Coronary artery (tissue), 2 donors: Measurements from ENCODE around the gene SERPINB3.
"Not testable (repeated sequence)": the region's sequence is repeated elsewhere in the genome, so short reads cannot be mapped to it uniquely, and the experiment has no call there.

Experiments used
- DNase-seq: peaks from one replicate; pipeline ENCODE4 v3.0.0-alpha.2; 2017; ENCODE audit warnings: low spot score
- H3K27ac ChIP-seq, 2 donors: fragments of 200-600 bp; sonication (generic); one replicate each; pipeline ENCODE4 v1.5.1; 2016 to 2019
- H3K4me3 ChIP-seq: fragments of 200-600 bp; sonication (generic); 2 replicates; pipeline ENCODE4 v1.5.1; 2016; ENCODE audit warnings: mild to moderate bottlenecking, moderate library complexity
- TF ChIP-seq, protein P1 (sequence below): fragments of 200-600 bp; sonication (generic); IDR thresholded peaks from one replicate; pipeline ENCODE4 v1.5.1; 2019; ENCODE audit warnings: antibody characterized with exemption

SERPINB3 gene

DNA sequence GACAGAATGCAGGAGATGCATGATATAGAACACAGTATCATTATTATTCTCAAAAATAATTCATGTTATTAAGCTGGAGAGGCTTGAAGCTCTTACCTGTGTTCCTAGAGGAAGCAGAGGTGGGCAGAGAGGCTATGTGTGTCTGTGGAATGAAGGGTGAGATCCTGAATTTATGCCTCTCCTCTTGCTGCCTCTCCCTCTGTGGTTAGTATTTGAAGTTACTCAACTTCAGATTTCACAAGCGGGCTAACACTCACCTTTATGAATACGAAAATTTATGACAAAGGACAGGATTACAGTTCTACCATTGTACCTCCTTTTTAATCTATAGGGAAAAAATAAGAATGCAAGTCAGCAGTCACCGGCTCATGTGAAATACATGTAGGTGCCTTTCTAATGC lies at the start of gene SERPINB3:
Gene SERPINB3 (minus strand): TSS at position 144 of the 400 bp plus-strand sequence. CDS start 677 bp downstream, outside the sequence.
- not testable (repeated sequence) for DNase-seq, H3K27ac ChIP-seq

DNA sequence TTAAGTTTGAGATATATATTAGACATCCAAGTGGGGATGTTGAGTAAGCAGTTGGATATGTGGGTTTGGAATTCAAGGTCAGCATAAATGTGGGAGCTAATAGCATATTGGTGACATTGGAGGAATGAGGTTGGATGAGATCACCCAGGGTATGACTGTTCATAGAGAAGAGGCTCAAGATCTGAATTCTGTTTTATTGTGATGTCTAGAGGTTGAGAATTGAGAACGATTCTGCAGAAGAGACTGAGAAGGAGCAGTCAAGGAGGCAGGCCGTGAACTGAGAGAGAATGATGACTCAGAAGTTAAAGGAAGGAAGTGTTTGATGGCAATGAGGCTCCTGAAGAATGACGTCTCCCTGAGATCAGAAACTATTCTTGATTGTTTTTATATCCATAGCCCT lies 47.0 kb upstream of the SERPINB3 start:
- no peak overlapping the region for H3K27ac ChIP-seq
- DNase-seq: no peak
- H3K4me3 ChIP-seq: no peak overlapping the region
- TF ChIP-seq, protein P1, sequence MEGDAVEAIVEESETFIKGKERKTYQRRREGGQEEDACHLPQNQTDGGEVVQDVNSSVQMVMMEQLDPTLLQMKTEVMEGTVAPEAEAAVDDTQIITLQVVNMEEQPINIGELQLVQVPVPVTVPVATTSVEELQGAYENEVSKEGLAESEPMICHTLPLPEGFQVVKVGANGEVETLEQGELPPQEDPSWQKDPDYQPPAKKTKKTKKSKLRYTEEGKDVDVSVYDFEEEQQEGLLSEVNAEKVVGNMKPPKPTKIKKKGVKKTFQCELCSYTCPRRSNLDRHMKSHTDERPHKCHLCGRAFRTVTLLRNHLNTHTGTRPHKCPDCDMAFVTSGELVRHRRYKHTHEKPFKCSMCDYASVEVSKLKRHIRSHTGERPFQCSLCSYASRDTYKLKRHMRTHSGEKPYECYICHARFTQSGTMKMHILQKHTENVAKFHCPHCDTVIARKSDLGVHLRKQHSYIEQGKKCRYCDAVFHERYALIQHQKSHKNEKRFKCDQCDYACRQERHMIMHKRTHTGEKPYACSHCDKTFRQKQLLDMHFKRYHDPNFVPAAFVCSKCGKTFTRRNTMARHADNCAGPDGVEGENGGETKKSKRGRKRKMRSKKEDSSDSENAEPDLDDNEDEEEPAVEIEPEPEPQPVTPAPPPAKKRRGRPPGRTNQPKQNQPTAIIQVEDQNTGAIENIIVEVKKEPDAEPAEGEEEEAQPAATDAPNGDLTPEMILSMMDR: no peak

More for the DNA sequence above, at the start of gene SERPINB3:
- not testable (repeated sequence) for H3K4me3 ChIP-seq

DNA sequence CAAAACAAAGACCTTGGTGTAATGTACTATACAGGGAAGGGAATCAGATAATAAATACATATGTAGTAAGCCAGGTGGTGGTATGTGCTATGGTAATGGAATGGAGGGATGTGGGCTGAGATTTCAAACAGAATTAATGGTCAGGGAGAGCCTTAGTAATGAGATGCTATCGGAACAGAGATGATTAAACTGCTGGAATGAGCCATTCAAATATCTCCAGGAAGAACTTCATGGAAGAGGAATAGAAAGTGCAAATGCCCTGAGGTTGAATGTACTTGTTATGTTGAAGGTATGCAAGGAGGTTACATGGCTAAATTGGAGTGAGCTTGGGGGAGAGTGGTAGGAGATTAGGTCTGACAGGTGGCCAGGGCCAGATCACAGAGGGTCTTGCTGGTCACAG lies 46.1 kb upstream of the SERPINB3 start:
- Histone ChIP-seq H3K4me3 (no peak overlapping the region), H3K27ac (no peak overlapping the region)
- no peak for DNase-seq
- TF ChIP-seq, protein P1: no peak

DNA sequence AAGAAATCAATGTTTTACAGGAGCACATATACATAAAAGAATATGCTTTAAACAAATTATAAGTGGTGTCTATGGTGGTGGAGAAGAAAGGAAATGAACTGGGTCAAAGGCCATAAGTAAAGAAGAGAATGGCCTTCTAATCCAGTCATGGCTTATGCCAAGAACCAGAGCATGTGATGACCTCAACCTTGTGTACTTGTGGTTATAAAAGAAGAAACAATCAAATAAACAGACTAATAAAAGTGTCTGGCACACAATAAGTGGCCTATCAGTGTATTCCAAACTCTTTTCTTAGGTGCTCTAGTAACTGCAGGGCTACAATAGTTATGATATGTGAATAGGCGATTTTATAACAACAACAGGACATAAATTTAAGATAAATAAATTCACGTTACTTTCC lies 43.7 kb upstream of the SERPINB3 start:
- H3K4me3 ChIP-seq: no peak overlapping the region
- H3K27ac ChIP-seq: no peak overlapping the region
- TF ChIP-seq, protein P1: no peak
- DNase-seq: no peak

DNA sequence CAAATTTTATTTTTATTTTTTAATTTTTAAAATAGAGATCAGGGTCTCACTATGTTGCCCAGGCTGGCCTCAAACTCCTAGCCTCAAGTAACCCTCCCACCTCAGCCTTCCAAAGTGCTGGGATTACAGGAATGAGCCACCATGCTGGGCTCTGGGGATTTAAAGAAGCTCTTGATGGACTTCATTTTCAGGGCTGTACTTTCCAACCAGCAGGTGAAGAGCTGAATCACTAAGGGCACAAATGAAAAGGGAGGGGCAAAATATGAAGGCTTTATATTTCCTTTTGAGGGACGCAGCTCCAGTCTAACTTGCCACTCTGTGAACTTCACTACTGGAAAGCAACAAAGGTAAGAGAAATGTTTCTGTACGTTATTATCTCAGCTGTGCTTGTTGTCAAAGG lies 41.0 kb upstream of the SERPINB3 start, which contains the start of gene SERPINB11:
Gene SERPINB11 (plus strand): TSS at position 301 of the 400 bp plus-strand sequence. CDS start 7,234 bp downstream, outside the sequence.
- no peak for DNase-seq
- TF ChIP-seq, protein P1: no peak
- H3K27ac ChIP-seq: no peak within 1 kb of the TSS
- H3K4me3 ChIP-seq: no peak within 1 kb of the TSS

DNA sequence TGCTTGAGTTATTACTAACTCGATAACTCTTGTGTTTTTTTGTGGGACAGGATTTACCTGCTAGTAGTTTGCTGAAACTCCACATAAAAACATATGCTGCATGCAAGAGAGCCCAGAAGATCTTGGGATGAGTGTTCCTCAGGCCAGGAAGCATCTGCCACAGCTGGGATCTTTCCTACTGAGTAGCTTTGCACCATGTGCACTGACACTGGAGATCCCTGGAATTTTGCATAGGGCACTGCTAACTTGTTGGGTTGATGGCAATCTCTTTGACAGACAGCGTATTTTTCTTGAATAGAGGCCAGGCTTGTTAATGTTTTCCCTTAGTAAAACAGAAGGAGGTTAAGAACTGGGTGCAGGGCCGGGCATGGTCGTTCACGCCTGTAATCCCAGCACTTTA lies 40.3 kb upstream of the SERPINB3 start:
- TF ChIP-seq, protein P1: no peak
- H3K27ac ChIP-seq: no peak overlapping the region
- H3K4me3 ChIP-seq: no peak overlapping the region
- no peak for DNase-seq

DNA sequence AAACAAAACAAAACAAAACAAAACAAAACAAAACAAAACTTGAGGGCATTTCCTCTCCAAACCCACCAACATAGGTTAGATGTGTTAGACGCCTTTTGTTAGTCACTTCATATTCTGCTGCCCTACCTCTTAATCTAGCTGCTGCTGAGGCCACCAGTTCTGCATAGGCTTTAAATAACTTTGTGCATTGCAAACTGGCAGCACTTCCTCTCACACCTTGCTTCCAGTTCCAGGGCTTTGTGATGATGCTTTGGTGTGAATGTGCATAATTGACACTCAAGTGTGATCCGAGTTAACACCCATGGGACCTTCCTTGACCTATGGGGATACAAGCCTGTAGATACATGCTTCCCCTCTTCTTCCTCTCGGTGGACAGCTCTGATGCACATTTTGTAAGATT lies 38.8 kb upstream of the SERPINB3 start:
- TF ChIP-seq, protein P1: no peak
- DNase-seq: no peak
- H3K27ac ChIP-seq: no peak overlapping the region
- no peak overlapping the region for H3K4me3 ChIP-seq
